ENCODE results near the gene FGF22. TPM values are rescaled to one million over a fixed set of nuclear protein-coding genes. Genes with fewer than 3 reads are reported as not detected.

Gene FGF22
- total RNA-seq, 1 donor = under 0.01 TPM

- no peak for DNase-seq (ENCODE audit: low read depth in 2 of 3, low spot score in 2 of 3)
These were observed 1.0 kb downstream of the FGF22 start for GRCh38 chr19:640606-641189.

- no peak for DNase-seq (ENCODE audit: low read depth in 2 of 3, low spot score in 2 of 3)
These were observed 2.0 kb downstream of the FGF22 start for GRCh38 chr19:641702-642101.

- DNase-seq (ENCODE audit: low read depth in 2 of 3, low spot score in 2 of 3) = no peak
These were observed 3.4 kb downstream of the FGF22 start for GRCh38 chr19:642767-643727.

- DNase-seq (ENCODE audit: low read depth in 2 of 3, low spot score in 2 of 3) = no peak
These were observed 4.1 kb downstream of the FGF22 start for GRCh38 chr19:643736-644135.

- no peak for DNase-seq (ENCODE audit: low read depth in 2 of 3, low spot score in 2 of 3)
These were observed 4.7 kb downstream of the FGF22 start for GRCh38 chr19:644363-644762.

GRCh38 chr19:644789-645188 lies 5.1 kb downstream of the FGF22 start:
- DNase-seq (ENCODE audit: low read depth in 2 of 3, low spot score in 2 of 3) = no peak

- DNase-seq (ENCODE audit: low read depth in 2 of 3, low spot score in 2 of 3) = no peak
These were observed 6.5 kb downstream of the FGF22 start for GRCh38 chr19:645912-646778.

- DNase-seq (ENCODE audit: low read depth in 2 of 3, low spot score in 2 of 3) = no peak
These were observed 7.3 kb downstream of the FGF22 start for GRCh38 chr19:646779-647565.

GRCh38 chr19:647566-648284 lies 8.0 kb downstream of the FGF22 start:
- no peak for DNase-seq (ENCODE audit: low read depth in 2 of 3, low spot score in 2 of 3)

- DNase-seq (ENCODE audit: low read depth in 2 of 3, low spot score in 2 of 3) = no peak
These were observed 8.6 kb downstream of the FGF22 start for GRCh38 chr19:648305-648704.

GRCh38 chr19:648904-649801 lies 9.5 kb downstream of the FGF22 start:
- DNase-seq (ENCODE audit: low read depth in 2 of 3, low spot score in 2 of 3) = no peak

GRCh38 chr19:650121-650520 lies 10.4 kb downstream of the FGF22 start:
- DNase-seq (ENCODE audit: low read depth in 2 of 3, low spot score in 2 of 3) = no peak

- no peak for DNase-seq (ENCODE audit: low read depth in 2 of 3, low spot score in 2 of 3)
These were observed 11.6 kb downstream of the FGF22 start for GRCh38 chr19:651114-651818.

GRCh38 chr19:651991-652390 lies 12.3 kb downstream of the FGF22 start:
- DNase-seq (ENCODE audit: low read depth in 2 of 3, low spot score in 2 of 3) = no peak

GRCh38 chr19:652467-653389 lies 13.0 kb downstream of the FGF22 start:
- DNase-seq (ENCODE audit: low read depth in 2 of 3, low spot score in 2 of 3) = no peak

- DNase-seq (ENCODE audit: low read depth in 2 of 3, low spot score in 2 of 3) = no peak
These were observed 13.7 kb downstream of the FGF22 start for GRCh38 chr19:653425-653824.

GRCh38 chr19:655691-656090 lies 16.0 kb downstream of the FGF22 start:
- DNase-seq (ENCODE audit: low read depth in 2 of 3, low spot score in 2 of 3) = no peak
